Breast epithelium (tissue), 3 donors: ENCODE data around the gene CELA1.

Experiments
- CTCF ChIP-seq, 3 donors: fragments of 450-650 bp; IDR thresholded peaks; one replicate each; pipeline ENCODE4 v1.5.1; 2016 to 2017; ENCODE audit warnings: antibody characterized with exemption in 3 of 3, mild to moderate bottlenecking in 3 of 3, moderate library complexity in 3 of 3
- POLR2A ChIP-seq: fragments of 450-650 bp; IDR thresholded peaks from one replicate; pipeline ENCODE4 v1.6.1; 2016; ENCODE audit warnings: antibody characterized with exemption, mild to moderate bottlenecking, moderate library complexity
- POLR2AphosphoS5 ChIP-seq, 3 donors: sonication (generic); formaldehyde crosslinking; IDR thresholded peaks; one replicate each; pipeline ENCODE4 v1.6.1; 2017; ENCODE audit warnings: antibody characterized with exemption in 3 of 3

- TF ChIP-seq CTCF (IDR thresholded peaks at IDR 0.05), result no peak
- TF ChIP-seq POLR2AphosphoS5 (IDR thresholded peaks at IDR 0.05), result no peak
- TF ChIP-seq POLR2A, result no peak
Measured at GRCh38 chr12:51395283-51396230, 49.1 kb upstream of the CELA1 start.
